Thyroid gland (tissue), 4 donors: Measurements from ENCODE around the gene WDR54.

Source experiments
- CTCF ChIP-seq, 6 experiments: fragments of 200-600 bp in 3 of 6; fragments of 450-650 bp in 3 of 6; sonication (generic) in 3 of 6; IDR thresholded peaks; one replicate each; pipeline ENCODE4 v1.5.1; 2016 to 2019; ENCODE audit warnings: antibody characterized with exemption in 6 of 6, mild to moderate bottlenecking in 2 of 6, inconsistent platforms in 1 of 6, moderate library complexity in 1 of 6
- POLR2A ChIP-seq, 2 donors: fragments of 450-650 bp; IDR thresholded peaks; one replicate each; pipeline ENCODE4 v1.6.1; 2017; ENCODE audit warnings: antibody characterized with exemption in 2 of 2, mild to moderate bottlenecking in 2 of 2, moderate library complexity in 1 of 2

DNA sequence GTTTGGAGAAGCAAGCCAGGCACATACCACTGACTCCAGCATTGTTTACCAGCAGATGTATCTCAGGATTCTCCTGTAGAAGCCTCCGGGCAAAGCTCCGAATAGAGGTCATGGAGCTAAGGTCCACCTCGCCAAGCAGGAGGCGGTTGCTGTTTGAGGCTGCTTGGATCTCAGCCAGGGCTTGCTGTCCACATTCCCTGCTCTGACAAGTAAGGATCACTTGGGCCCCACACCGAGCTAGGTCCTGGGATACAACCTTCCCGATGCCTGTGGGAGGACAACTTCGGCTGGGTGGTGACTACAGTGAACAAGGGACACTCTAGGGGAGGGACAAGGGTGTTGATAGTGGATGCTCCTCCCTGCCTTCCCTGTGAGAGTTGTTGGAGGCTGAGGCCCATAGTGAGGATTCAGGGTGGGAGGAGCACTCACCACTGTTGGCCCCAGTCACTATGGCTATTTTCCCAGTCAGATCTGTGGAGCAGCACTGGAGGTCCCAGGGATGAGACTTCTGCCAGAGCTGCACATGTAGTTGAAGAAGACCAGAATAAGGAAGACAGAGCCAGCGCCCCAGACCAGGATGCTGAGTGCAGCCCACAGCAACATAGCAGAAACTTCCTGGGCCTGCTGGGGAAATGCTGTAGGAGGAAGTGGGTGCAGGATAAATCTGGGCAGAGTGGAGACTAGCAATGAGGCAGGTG lies 8.4 kb upstream of the WDR54 start:
- TF ChIP-seq POLR2A (IDR thresholded peaks at IDR 0.05): no peak
- TF ChIP-seq CTCF (IDR thresholded peaks at IDR 0.05): no peak
